Smooth muscle cell of trachea (primary cell): ENCODE data around the gene YARS1. TPM values are rescaled to one million over a fixed set of nuclear protein-coding genes. Genes with fewer than 3 reads are reported as not detected.

ENCODE experiments used
- total RNA-seq: library from RNA; depleted of rRNA; stranded (reverse); fragments of >200 nt; gene quantifications from 2 replicates; pipeline ENCODE4 v1.2.1, GENCODE V29; 2014

YARS1 gene
- 139 and 154 TPM in 2 replicates for total RNA-seq

GRCh38 chr1:32817159-32817814 is at the start of gene YARS1, which contains the start of gene S100PBP:
Gene YARS1, minus strand, starts transcription at chr1:32817358. Its CDS starts 114 bp downstream, at chr1:32817244.
Gene S100PBP, plus strand, starts transcription at chr1:32817653. Its CDS starts 8,447 bp downstream, at chr1:32826100.

Other genes starting within 250 kb of the YARS1 start
- 29.9 and 40.6 TPM in 2 replicates for gene ZBTB8OS, start 166.8 kb downstream of the YARS1 start, total RNA-seq
- 99.9 and 130 TPM in 2 replicates for gene RBBP4, start 166.2 kb downstream of the YARS1 start, total RNA-seq
- 67.1 and 136 TPM in 2 replicates for gene SYNC, start 114.6 kb downstream of the YARS1 start, total RNA-seq
- 29.9 and 70.5 TPM in 2 replicates for gene S100PBP, start 295 bp upstream of the YARS1 start, total RNA-seq
- 0.87 and 3.6 TPM in 2 replicates for gene FNDC5, start 53.6 kb upstream of the YARS1 start, total RNA-seq
- not detected in 2 replicates for gene HPCA, start 69.1 kb upstream of the YARS1 start, total RNA-seq
- 36.7 and 59.0 TPM in 2 replicates for gene TMEM54, start 84.0 kb upstream of the YARS1 start, total RNA-seq
- gene RNF19B, start 147.5 kb upstream of the YARS1 start, total RNA-seq, result 11.3 and 13.2 TPM in 2 replicates
- 87.5 and 167 TPM in 2 replicates for gene AK2, start 219.5 kb upstream of the YARS1 start, total RNA-seq